IPS-20b (cell line): Measurements from ENCODE around the gene WDR41.

Source experiments
- H3K27ac ChIP-seq: one replicate; pipeline ENCODE4 v1.5.1; 2013; ENCODE audit warnings: low read length
- H3K27me3 ChIP-seq: 2 replicates; pipeline ENCODE4 v1.6.1; 2013; ENCODE audit warnings: mild to moderate bottlenecking, low read length, inconsistent platforms; ENCODE audit not compliant: insufficient read depth
- H3K36me3 ChIP-seq: 2 replicates; pipeline ENCODE4 v1.6.1; 2013; ENCODE audit warnings: low read depth, mild to moderate bottlenecking, inconsistent platforms, low read length, moderate library complexity; ENCODE audit not compliant: insufficient read depth
- H3K4me1 ChIP-seq: 2 replicates; pipeline ENCODE4 v1.6.1; 2013; ENCODE audit warnings: mild to moderate bottlenecking, control low read depth, inconsistent platforms, low read length, moderate library complexity; ENCODE audit not compliant: insufficient read depth
- H3K4me3 ChIP-seq: 2 replicates; pipeline ENCODE4 v1.5.1; 2013; ENCODE audit warnings: mild to moderate bottlenecking, low read length, inconsistent platforms
- H3K9ac ChIP-seq: 2 replicates; pipeline ENCODE4 v1.6.1; 2013; ENCODE audit warnings: low read depth, mild to moderate bottlenecking, inconsistent platforms, low read length, moderate library complexity
- H3K9me3 ChIP-seq: 2 replicates; pipeline ENCODE4 v1.6.1; 2013; ENCODE audit warnings: mild to moderate bottlenecking, low read depth, low read length, inconsistent platforms; ENCODE audit not compliant: insufficient read depth

Gene WDR41

GRCh38 chr5:77423022-77423750, 68.9 kb downstream of the WDR41 start:
- no peak overlapping the region for H3K9ac ChIP-seq
- no peak overlapping the region for H3K27ac ChIP-seq

GRCh38 chr5:77420940-77421339, 71.2 kb downstream of the WDR41 start:
- H3K9ac ChIP-seq, result no peak overlapping the region
- H3K4me3 ChIP-seq, result no peak overlapping the region
- no peaks in the 10 kb centered on the region for H3K27me3 ChIP-seq
- H3K36me3 ChIP-seq, result 0 out of 2 replicates have a peak, but pooled peaks cover under 1% of the 10 kb centered on the region
- H3K9me3 ChIP-seq, result no peaks in the 10 kb centered on the region
- no peaks in the 10 kb centered on the region for H3K4me1 ChIP-seq
- no peak overlapping the region for H3K27ac ChIP-seq

More at GRCh38 chr5:77423022-77423750, 68.9 kb downstream of the WDR41 start:
- Histone ChIP-seq H3K27me3 (no peaks in the 10 kb centered on the region), H3K9me3 (no peaks in the 10 kb centered on the region), H3K36me3 (0 out of 2 replicates have a peak, but pooled peaks cover 4% of the 10 kb centered on the region), H3K4me1 (no peaks in the 10 kb centered on the region), H3K4me3 (no peak overlapping the region)

DNA sequence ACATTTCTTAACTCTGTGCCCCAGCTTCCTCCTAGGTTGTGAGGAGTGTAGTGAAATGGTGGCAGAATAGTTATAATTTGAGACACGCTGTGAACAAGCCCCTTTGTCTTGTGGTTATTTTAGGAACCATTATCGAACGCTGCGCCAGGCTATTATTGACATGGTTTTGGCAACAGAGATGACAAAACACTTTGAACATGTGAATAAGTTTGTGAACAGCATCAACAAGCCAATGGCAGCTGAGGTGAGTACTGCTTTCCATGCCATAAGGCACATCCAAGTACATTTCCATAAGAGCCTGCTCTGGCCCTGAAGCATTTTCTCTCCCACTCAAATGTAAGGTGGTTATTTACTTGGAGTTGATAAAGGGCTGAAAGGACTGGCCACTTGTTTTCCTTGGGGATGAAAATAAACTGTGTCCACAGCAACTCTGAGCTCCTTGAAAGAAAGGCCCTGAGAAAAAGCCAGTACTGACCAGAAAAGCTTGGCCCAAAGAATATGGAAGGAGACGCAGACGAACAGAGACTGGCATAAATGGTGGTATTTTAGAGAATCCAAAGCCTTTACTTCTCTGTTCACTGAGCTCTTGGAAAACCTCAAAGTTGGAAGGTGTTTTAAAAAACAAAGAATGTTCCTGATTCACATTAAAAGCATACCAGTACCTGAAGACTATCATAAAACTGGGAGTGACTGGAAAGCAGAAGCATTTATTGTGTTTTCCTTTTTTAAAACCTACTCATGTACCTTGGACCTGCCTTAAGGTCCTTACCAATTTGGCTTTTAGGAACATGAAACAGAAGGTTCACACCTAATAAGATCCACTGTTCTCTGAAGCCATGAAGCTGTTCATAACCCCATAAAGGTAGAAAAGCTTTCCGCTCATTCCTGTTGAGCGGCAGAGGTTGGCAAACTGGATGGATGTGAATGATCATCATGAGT, 72.2 kb downstream of the WDR41 start:
- H3K4me1 ChIP-seq, result no peaks in the 10 kb centered on the region
- no peak overlapping the region for H3K9ac ChIP-seq
- H3K27ac ChIP-seq, result no peak overlapping the region
- H3K27me3 ChIP-seq, result no peaks in the 10 kb centered on the region
- H3K4me3 ChIP-seq, result no peak overlapping the region
- no peaks in the 10 kb centered on the region for H3K9me3 ChIP-seq
- no peaks in the 10 kb centered on the region for H3K36me3 ChIP-seq

- Histone ChIP-seq H3K9me3 (no peaks in the 10 kb centered on the region), H3K4me3 (no peak overlapping the region), H3K9ac (no peak overlapping the region), H3K27me3 (no peaks in the 10 kb centered on the region), H3K27ac (no peak overlapping the region), H3K4me1 (no peaks in the 10 kb centered on the region), H3K36me3 (no peaks in the 10 kb centered on the region)
These were observed 73.2 kb downstream of the WDR41 start for GRCh38 chr5:77418601-77419581.

- Histone ChIP-seq H3K27me3 (no peaks in the 10 kb centered on the region), H3K4me3 (no peak overlapping the region), H3K9me3 (no peaks in the 10 kb centered on the region), H3K36me3 (no peaks in the 10 kb centered on the region), H3K9ac (no peak overlapping the region), H3K27ac (no peak overlapping the region), H3K4me1 (no peaks in the 10 kb centered on the region)
These were observed 74.0 kb downstream of the WDR41 start for GRCh38 chr5:77418162-77418561.

DNA sequence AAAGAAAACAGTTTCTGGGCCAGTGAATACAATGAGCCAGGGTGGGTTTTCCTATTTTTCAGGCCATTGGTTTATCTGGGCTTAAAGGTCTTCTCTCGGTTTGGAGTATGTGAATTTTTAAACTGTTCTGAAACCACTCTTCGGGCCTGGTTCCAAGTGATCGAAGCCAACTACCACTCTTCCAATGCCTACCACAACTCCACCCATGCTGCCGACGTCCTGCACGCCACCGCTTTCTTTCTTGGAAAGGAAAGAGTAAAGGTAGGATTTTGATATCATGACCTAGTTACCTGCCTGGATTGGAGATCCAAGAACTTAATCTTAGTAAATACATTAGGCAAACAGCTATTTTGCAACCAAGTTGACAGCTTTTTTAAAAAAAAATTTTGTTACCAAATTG, 79.1 kb downstream of the WDR41 start:
- H3K9ac ChIP-seq, result no peak overlapping the region
- H3K27me3 ChIP-seq, result no peaks in the 10 kb centered on the region
- H3K27ac ChIP-seq, result no peak overlapping the region

GRCh38 chr5:77409870-77410621, 82.1 kb downstream of the WDR41 start:
- H3K36me3 ChIP-seq, result no peaks in the 10 kb centered on the region
- H3K4me3 ChIP-seq, result no peak overlapping the region
- H3K9ac ChIP-seq, result no peak overlapping the region
- H3K27ac ChIP-seq, result no peak overlapping the region
- H3K9me3 ChIP-seq, result no peaks in the 10 kb centered on the region
- H3K4me1 ChIP-seq, result no peaks in the 10 kb centered on the region
- H3K27me3 ChIP-seq, result no peaks in the 10 kb centered on the region

More for the DNA sequence above, 79.1 kb downstream of the WDR41 start:
- Histone ChIP-seq H3K9me3 (no peaks in the 10 kb centered on the region), H3K36me3 (no peaks in the 10 kb centered on the region), H3K4me1 (no peaks in the 10 kb centered on the region), H3K4me3 (no peak overlapping the region)

- H3K4me1 ChIP-seq, result no peaks in the 10 kb centered on the region
- no peaks in the 10 kb centered on the region for H3K9me3 ChIP-seq
- H3K27me3 ChIP-seq, result no peaks in the 10 kb centered on the region
- H3K9ac ChIP-seq, result no peak overlapping the region
- H3K36me3 ChIP-seq, result no peaks in the 10 kb centered on the region
- H3K27ac ChIP-seq, result no peak overlapping the region
- no peak overlapping the region for H3K4me3 ChIP-seq
These were observed 85.0 kb downstream of the WDR41 start for GRCh38 chr5:77407152-77407551.

DNA sequence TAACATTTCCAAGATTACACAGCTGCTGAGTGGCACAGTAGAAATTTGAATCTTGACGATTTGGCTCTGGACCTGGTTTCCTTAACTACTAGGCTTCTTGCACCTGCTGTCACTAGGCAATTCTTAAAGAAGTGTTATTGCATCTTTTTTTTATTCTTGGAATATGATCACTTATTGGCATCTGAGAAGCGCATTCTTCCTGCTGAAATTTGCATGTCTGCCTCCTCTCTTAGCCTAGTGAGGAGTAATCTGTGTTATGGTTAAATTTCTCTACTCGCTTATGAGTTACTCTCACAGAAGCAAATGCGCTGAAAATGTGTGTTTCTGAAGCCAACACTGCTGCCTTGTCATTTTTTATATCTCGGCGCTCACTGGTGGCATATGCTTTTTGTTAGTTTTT, 89.3 kb downstream of the WDR41 start:
- Histone ChIP-seq H3K27ac (no peak overlapping the region), H3K36me3 (no peaks in the 10 kb centered on the region), H3K27me3 (no peaks in the 10 kb centered on the region), H3K9me3 (no peaks in the 10 kb centered on the region), H3K4me1 (no peaks in the 10 kb centered on the region), H3K9ac (no peak overlapping the region), H3K4me3 (no peak overlapping the region)

DNA sequence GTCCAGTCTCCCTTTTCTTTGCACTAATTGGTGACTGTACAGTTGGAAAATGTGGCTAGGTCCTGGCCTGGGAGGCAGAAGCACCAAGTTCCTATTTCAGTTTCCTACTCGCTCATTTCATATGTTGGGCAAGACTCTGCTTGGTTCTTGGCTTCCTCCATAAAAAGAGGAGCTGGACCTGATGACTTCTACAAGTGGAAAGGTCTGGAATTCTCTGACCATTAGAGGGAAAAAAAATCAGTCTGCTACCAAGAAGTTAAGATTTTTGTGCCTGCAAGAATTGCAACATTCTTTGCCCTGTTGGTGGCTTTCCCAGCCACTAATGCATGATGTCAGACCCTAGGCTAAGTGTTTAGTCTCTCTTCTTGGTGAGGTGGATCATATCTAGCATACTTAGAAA, 91.5 kb downstream of the WDR41 start:
- Histone ChIP-seq H3K9me3 (no peaks in the 10 kb centered on the region), H3K27me3 (no peaks in the 10 kb centered on the region), H3K9ac (no peak overlapping the region), H3K4me3 (no peak overlapping the region), H3K27ac (no peak overlapping the region), H3K36me3 (no peaks in the 10 kb centered on the region), H3K4me1 (peaks cover 5% of the 10 kb centered on the region; the same call in 1 of the 2 replicates)
